GM04503 (cell line): ENCODE results near the gene SIN3A.
"Not testable (repeated sequence)": the region's sequence is repeated elsewhere in the genome, so short reads cannot be mapped to it uniquely, and the experiment has no call there.

Source experiments
- DNase-seq: peaks from one replicate; pipeline ENCODE4 v3.0.0-alpha.2; 2012; ENCODE audit warnings: low read depth

Gene SIN3A

DNA sequence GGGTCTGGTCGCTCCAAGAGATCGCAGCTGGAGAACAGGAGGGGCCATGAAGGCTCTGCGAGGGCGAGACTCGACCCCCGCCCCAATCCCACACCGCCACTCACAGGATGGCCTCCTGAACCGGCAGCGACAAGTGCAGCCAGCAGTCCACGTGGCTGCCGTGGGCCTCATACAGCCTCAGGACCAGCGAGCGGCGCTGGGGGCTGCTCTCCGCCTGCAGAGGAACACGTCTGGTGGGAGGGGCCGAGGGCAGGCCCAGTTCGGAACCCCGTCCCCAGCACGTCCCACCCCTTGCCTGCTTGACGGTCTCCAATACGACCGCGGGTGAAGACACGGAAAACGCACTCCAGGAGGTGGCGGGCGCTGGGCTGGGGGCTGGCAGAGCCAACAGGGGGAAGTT is 95.5 kb downstream of the SIN3A start:
- DNase-seq, result no peak

DNA sequence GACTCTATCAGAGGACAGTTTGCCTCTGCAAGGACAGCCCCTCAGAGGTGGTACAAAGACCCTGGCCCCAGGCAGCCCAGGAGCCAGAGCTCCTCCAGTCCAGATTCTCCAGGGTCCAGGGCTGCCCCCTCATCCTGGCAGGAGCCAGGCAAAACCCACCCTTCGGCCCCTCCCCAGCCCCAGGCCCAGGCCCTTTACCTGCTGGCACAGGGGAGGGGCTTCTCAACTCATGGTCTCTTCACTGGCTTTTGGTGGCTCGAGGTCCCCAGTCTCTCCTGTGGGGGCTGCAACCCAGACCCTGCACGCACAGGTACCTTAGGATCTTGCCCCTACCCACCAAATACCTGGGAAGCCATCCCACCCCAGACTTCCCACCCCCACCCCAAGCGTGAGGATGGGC is 96.1 kb downstream of the SIN3A start:
- DNase-seq, result no peak

DNA sequence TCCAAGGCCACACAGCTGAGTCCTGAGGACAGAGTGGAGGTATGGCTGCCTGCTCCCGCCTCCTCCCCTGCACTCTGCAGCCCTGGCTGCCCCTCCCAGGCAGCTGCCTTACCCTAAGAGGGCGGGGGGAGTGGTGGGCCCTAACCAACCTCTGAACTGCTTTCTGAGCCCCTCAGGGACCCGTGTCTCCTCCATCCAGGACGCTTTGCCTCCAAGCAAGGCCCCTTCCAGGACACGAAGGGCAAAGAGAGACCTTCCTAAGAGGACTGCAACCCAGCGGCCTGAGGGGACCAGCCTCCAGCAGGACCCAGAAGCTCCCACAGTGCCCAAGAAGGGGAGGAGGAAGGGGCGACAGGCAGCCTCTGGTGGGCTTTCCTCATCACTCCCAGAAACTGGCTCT is 97.0 kb downstream of the SIN3A start:
- no peak for DNase-seq

DNA sequence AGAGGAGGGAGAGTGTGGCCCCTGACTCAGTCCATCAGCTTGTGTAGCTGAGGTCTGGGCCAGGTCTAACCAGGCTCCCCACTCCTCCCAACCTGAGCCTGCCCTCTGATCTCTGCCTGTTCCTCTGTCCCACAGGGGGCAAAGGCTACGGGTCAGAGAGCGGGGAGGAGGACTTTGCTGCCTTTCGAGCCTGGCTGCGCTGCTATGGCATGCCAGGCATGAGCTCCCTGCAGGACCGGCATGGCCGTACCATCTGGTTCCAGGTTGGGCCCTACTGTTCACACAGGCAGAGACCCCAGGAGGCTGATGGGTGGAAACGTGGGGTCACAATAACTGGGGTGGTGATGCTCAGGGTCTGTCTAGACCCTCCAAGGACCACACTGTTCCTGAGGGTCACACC is 97.9 kb downstream of the SIN3A start:
- no peak for DNase-seq

DNA sequence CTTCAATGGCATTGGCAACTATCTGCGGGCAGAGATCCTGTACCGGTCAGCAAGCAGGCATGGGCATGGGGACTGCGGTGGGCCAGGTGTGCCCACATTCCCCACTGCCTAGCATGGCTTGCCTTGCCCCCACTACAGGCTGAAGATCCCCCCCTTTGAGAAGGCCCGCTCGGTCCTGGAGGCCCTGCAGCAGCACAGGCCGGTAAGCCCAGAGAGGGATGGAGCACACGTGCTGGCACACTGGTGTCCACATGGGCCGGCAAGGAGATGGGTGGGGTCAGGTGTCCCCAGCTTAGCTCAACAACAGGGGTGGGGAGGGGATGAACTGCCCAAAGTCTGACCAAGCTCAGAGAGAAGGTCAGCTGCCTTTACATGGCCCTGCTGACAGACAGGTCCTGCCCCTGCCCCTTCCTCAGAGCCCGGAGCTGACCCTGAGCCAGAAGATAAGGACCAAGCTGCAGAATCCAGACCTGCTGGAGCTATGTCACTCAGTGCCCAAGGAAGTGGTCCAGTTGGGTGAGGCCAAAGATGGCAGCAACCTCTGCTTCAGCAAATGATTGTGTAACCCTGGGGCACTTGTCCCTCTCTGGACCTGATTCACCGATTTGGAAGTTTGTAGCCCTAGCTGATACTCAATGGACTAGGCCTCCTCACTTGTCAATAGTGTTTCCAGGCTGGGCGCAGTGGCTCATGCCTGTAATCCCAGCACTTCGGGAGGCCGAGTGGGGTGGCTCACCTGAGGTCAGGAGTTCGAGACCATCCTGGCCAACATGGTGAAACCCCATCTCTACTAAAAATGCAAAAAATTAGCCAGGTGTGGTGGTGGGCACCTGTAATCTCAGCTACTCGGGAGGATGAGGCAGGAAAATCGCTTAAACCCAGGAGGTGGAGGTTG is 99.1 kb downstream of the SIN3A start:
- DNase-seq, result no peak

DNA sequence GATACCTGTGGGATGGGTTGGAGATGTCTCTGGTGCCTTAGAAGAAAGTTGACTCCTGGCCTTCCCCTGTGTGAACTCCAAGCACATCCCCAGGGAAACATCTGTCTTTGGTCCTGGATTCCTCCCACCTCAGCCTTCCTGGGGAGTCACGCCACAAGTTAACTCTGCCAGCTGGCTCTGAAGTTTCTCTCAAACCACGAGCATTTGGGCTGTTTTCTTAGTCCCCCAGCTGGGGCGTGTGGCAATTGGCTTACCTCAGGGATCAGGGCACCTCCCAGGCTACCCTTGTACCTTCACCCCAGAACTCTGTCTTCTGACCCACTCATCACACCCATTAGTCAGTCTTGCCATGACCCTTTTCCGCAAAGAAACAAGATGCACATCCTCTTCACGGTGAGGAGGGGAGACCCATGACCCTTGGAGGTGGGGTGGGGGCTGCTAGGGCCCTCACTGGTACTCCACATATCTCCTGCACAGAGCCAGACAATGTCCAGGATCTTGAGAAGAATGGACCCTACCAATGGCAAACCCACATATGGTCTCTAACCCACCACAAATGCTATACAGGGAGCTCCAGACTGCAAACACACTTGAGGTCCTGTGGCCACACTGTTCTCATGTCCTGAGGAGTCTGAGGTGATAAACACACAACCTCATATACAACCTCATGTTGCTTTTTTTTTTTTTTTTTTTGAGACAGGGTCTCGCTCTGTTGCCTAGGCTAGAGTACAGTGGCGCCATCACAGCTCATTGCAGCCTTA is 100.7 kb downstream of the SIN3A start:
- no peak for DNase-seq

DNA sequence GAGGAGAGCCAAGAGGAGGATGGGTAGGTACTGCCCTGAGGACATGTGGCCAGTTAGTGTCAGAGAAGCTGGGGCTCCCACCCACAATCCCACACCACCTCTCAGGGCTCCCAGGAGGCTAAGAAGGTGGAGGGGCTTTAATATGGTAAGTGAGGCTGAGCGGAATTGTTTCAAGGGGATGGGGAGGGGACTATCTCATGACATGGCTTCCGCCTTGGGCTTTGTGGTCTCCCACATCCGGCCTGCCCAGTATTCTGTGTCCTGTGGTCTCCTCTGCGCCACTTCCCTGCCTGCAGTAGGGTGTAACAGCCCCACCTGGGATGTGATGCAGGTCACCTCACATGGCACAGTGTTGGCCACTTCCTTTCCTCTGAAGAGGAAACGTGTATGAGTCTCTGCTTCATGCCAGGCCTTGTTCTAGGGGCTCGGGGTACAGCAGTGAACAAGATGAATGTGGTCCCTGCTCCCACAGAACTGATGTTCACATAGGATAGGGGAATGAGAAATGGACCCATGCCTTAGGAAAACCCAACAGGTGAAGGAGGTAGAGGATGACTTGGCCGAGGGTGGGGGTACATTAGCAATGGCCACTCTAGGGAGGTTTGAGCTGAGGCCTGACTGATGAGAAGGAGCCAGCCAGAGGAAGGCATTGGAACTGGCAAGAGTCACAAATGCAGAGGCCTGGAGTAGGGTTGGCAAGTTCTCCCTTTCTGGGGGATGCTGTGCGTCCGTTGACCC is 101.5 kb downstream of the SIN3A start:
- no peak for DNase-seq

DNA sequence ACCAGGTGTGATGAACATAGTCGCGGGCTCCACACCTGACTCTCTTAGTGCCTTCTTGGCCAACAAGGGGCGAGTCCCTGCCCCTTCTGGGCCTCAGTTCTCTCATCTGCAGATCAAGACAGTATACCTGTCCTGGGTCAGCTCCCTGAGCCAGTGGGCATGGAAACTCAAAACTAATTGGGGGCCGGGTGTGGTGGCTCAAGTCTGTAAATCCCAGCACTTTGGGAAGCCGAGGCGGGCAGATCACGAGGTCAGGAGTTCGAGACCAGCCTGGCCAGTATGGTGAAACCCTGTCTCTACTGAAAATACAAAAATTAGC is 102.2 kb downstream of the SIN3A start:
- DNase-seq, result not testable (repeated sequence)

DNA sequence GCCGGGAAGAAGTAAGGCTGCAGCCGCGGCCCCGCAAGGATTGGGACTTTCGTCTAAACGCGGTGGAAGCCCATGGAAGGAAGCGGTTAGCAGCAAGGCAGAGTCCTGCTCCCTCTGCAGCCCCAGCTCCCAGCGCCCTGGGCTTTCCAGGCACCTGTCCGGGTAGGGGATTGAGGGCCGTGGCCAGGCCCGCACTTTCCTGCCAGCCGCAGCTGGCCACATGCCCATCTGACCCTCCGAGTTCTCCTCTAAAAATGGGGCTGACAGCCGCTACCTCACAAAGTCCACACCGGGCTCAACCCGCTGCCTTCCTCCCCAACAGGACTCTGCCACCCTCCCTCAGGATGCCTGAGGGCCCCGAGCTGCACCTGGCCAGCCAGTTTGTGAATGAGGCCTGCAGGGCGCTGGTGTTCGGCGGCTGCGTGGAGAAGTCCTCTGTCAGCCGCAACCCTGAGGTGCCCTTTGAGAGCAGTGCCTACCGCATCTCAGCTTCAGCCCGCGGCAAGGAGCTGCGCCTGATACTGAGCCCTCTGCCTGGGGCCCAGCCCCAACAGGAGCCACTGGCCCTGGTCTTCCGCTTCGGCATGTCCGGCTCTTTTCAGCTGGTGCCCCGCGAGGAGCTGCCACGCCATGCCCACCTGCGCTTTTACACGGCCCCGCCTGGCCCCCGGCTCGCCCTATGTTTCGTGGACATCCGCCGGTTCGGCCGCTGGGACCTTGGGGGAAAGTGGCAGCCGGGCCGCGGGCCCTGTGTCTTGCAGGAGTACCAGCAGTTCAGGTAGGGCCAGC is 102.7 kb downstream of the SIN3A start:
- no peak for DNase-seq

DNA sequence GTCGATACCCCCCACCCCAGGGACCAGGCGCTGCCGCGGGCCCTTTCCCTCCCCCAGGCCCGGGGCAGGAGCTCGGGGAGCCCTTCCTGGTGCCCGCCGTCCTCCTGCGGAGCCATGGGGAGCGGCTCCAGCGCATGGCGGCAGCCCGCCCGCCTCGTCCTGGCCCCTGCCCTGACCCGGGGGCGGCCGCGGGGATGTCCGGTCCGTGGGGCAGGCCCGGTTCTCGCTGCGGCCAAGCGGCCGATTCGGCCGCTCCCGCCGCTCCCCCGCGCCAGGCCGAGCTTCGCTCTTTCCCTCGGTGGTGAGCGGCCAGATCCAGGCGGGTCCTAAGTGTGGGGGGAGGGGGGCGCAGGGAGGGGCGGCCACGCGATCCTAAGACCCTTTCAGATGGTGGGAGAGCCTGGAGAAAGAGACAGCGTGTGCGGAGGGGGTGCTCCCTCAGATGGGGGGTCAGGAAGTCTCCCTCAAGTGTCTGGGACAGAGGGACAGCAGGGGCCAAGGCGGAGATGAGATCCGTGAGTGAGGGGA is 103.4 kb downstream of the SIN3A start:
- DNase-seq, result no peak

DNA sequence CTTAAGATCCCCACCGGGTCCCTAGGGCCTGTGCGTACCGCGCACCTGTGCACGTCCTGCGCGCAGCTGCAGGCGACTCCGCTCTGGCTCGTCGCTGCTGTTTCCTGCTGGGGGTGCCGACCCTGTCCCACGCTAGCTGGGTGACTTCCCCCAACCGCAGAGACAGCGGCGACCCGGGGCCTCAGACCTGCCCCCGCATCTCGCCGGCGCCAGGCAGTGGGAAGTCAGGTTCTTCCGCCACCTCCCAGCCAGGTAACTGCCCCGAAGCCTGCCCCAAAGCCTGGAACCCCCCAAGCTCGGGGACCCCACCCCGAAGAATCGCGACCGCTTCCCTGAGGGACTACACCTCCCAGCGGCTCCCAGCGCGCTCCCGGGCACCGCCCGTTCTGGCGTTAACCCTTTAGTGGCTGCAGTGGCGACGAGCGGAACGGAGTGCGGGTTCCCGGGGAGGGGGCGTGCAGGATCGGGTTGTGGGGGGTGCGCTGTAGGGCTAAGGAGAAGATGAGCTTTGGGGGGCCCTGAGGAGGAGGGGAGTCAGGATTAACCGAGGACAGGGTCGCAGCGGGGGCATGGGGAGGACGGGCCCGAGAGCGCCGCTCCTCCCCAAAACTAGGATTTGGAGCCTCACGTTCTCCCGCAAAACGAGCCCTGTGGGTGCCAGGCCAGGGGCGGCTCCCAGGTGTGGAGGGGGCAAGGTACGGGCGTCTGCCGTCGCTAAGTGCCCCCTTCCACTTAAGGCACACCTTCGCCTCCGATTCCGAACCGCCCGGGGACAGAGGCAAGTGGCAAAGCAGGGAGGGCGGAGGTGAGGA is 104.1 kb downstream of the SIN3A start:
- DNase-seq, result no peak

DNA sequence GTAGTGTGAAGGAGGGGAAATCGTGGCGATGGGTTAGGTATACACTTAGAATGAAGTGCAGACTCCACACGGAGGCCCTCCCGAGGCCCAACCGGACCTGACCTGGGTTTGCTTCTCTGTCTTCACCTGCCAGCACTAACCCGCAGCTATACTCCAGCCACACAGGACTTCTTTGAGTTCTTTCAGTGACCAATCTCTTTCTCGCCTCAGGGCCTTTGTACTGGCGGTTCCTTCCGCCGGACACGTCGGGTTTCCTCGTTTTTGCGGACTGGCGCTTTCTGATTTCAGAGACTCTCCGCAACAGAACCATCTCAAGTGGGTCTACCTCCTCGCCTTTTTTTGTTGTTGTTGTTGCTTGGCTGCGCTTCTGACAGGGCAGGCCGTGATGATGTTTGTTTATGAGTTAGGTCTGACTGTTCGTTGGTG is 104.7 kb downstream of the SIN3A start, which contains the start of gene NEIL1:
TSS of gene NEIL1 (plus strand) at position 244 of the 426 bp plus-strand sequence. CDS start 1,867 bp downstream, outside the sequence.
- no peak for DNase-seq

DNA sequence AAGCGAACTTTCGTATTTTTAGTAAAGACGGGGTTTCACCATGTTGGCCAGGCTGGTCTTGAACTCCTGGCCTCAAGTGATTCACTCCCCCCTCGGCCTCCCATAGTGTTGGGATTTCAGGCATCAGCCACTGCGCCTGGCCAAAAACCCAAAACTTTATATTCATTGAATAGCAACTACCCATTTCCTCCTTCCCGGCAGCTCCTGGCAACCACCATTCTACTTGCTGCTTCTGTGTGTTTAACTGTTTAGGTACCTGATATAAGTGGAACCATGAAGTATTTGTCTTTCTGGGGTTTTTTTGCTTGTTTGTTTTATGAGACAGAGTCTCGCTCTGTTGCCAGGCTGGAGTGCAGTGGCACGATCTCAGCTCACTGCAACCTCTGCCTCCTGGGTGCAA is 107.5 kb downstream of the SIN3A start:
- DNase-seq, result not testable (repeated sequence)

DNA sequence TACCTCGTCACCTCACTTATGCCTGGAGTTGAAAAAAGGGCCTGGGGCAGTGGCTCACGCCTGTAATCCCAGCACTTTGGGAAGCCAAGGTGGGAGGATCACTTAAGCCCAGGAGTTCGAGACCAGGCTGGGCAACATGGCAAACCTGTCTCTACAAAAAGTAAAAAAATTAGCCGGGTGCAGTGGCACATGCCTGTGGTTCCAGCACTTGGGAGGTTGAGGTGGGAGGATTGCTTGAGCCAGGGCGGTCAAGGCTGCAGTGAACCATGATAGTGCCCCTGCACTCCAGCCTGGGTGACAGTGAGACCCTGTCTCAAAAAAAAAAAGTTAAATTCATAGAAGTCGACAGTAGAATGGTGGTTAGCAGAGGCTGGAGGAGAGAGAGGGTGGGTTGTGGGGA is 109.3 kb downstream of the SIN3A start:
- no peak for DNase-seq

DNA sequence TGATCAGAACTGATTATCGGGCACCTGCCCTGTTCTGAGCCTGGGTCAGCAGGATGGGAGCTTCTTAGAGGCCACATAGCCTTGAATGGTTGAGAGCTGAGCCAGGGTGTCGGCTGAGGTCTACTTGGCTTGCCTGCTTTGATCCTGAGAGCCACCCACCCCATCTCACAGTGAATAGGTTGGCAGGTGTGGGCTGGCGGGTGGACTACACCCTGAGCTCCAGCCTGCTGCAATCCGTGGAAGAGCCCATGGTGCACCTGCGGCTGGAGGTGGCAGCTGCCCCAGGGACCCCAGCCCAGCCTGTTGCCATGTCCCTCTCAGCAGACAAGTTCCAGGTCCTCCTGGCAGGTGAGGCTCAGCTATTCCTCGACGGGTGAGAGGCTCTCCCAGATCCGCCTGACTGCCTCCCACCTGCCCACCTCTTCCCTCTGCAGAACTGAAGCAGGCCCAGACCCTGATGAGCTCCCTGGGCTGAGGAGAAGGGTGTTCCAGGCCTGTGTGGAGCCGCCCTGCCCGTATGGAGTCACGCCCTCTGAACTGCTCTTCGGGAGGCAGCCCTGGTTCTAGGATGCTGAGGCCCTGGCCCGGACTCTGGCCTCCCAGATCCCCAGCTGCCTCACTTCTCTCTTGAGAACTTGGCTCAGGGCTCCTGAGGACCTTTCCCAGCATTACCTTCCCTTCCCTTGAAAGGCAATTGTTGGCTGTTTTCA is 111.8 kb downstream of the SIN3A start:
- DNase-seq, result no peak

DNA sequence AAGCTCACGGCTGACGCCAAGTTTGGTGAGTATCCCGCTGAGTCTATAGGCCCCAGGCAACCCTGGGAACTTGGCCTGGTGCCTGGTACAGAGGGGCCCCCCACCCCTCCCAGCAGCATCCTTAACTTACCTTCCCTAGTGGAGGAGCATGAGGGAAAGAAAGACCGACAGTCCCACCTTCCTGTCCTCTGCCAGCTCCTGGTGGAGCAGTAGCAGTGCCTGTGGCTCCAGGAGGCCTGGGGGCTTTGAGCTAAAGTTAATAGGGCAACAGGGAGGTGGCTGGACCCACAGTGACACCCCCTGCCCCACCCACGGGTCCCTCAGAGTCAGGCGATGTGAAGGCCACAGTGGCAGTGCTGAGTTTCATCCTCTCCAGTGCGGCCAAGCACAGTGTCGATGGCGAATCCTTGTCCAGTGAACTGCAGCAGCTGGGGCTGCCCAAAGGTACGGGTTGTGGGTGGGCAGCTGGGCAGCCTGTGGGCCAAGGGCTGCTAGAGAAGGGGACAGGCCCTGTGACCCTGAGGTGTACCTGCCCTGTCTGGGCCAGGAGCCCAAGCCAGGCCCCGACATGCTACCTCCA is 112.7 kb downstream of the SIN3A start:
- no peak for DNase-seq

DNA sequence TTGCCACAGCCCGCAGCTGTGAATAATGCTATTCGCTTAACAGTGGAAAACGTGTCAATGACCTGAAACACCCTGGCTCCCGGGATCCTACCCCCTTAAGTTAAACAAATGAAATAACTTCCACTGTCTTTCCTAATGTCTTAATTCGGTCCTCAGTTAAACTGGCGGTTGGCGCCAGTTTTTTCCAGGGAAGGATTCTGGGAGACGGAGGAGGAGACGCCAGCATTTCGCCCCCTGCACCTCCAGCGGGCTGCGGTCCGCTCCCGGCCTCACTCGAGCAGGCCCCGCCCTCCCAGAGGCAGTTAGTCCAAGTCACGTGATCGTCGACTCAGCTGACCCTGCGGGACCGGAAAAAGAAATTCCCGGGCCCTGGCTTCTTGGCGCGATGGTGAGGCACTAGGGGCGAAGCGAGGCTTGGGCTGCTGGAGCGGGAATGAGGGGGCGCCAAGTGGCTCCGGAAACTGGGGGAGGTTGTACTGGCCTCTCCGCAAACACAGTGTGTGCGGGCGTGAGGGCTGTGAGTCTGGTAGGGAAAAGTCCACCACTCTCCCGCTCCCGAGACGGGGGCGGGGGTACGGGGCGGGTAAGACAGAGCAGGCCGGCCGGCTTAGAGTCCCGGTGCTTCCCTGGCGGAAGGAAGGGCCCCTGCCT is 115.7 kb downstream of the SIN3A start, which contains the start of gene COMMD4:
TSS of gene COMMD4 (plus strand) at position 359 of the 651 bp plus-strand sequence. CDS start at position 386, 27 bp downstream.
- DNase-seq, result peak; percentile 63

DNA sequence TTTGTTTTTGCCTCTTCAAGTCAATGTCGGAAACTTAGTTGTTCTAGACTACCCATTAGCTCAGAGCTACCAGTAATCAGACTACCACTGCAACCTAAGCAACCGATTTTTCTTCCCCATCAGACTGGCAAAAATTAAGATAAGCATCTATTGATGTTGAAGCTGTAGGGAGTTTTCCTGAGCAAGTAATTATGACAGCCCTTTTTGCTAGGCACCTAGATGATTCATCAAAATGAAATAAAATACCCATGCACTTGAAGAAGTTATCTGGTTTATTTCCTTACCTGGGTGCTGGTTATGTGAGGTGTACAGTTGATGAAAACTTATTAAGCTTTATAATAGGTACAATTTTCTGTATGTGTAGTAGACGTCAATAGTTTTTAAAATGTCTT is 116.2 kb downstream of the SIN3A start:
- DNase-seq, result no peak
